T-helper 2 cell treated with Interferon-gamma antibody and Interleukin-4, amounts not matched to agents 100 ng/mL and 5 ng/mL, for 36 hours (primary cell): ENCODE measurements around the gene ANKRD34B. TPM values are rescaled to one million over a fixed set of nuclear protein-coding genes. Genes with fewer than 3 reads are reported as not detected.

Experiments used
- intact Hi-C: fragments of 100-400 bp; cut with micrococcal nuclease; formaldehyde crosslinking; loops from one replicate; pipeline ENCODE4 v1.15.1; 2023
- total RNA-seq: library from RNA; stranded (reverse); gene quantifications from 2 replicates; pipeline ENCODE4 v1.2.3, GENCODE V29; 2022

The ANKRD34B gene
- total RNA-seq, 1 donor from 2014 or later = not detected

GRCh38 chr5:80569086-80569960, 757 bp downstream of the ANKRD34B start:
- intact Hi-C loops = no loop called here

- intact Hi-C loops = no loop called here
Measured at GRCh38 chr5:80568251-80568650, 1.8 kb downstream of the ANKRD34B start.

- intact Hi-C loops = no loop called here
Measured at GRCh38 chr5:80566711-80567259, 3.3 kb downstream of the ANKRD34B start.

GRCh38 chr5:80565330-80565729, 4.8 kb downstream of the ANKRD34B start:
- intact Hi-C loops = no loop called here

GRCh38 chr5:80559244-80559643, 10.8 kb downstream of the ANKRD34B start:
- intact Hi-C loops = no loop called here

GRCh38 chr5:80555099-80555498, 15.0 kb downstream of the ANKRD34B start:
- intact Hi-C loops = no loop called here

GRCh38 chr5:80554646-80555045, 15.4 kb downstream of the ANKRD34B start:
- intact Hi-C loops = no loop called here

- intact Hi-C loops = no loop called here
Measured at GRCh38 chr5:80541392-80541791, 28.7 kb downstream of the ANKRD34B start.

GRCh38 chr5:80540691-80541090, 29.4 kb downstream of the ANKRD34B start:
- intact Hi-C loops = no loop called here

GRCh38 chr5:80516826-80517225, 53.3 kb downstream of the ANKRD34B start:
- intact Hi-C loops = no loop called here

GRCh38 chr5:80509362-80509761, 60.7 kb downstream of the ANKRD34B start:
- intact Hi-C loops = no loop called here

GRCh38 chr5:80508844-80509243, 61.2 kb downstream of the ANKRD34B start:
- intact Hi-C loops = no loop called here

GRCh38 chr5:80507663-80508062, 62.4 kb downstream of the ANKRD34B start:
- intact Hi-C loops = no loop called here

Other genes starting within 250 kb of the ANKRD34B start
- gene ZFYVE16, start 162.2 kb downstream of the ANKRD34B start, total RNA-seq = 9.4 and 10.9 TPM in 2 replicates
- gene FAM151B, start 82.2 kb downstream of the ANKRD34B start, total RNA-seq = 0.30 and 1.0 TPM in 2 replicates
- gene MSH3, start 84.4 kb upstream of the ANKRD34B start, total RNA-seq = 20.8 and 22.4 TPM in 2 replicates
- gene DHFR, start 84.7 kb upstream of the ANKRD34B start, total RNA-seq = 90.5 and 95.9 TPM in 2 replicates